IMR-90 (cell line): Measurements from ENCODE around the gene FBXO9. TPM values are rescaled to one million over a fixed set of nuclear protein-coding genes. Genes with fewer than 3 reads are reported as not detected.

Experiments
- ATAC-seq: fragments of 200-7000 bp; cut with Tn5 transposase; 2 replicates; pipeline ENCODE4 v1.9.1; 2020; ENCODE audit warnings: low read depth, mild to moderate bottlenecking, moderate library complexity
- BruUV-seq: library from RNA; stranded (reverse); fragments of 400-500 nt; replicated peaks from 2 replicates; lab custom pipeline; 2021; lab: Mats Ljungman, UMichigan
- CTCF ChIA-PET: fragments of 300-600 bp; formaldehyde crosslinking; extraction: SDS; loops from one replicate; lab custom pipeline; 2021; ENCODE audit warnings: antibody characterized with exemption; lab: Yijun Ruan, JAX
- POLR2A ChIA-PET: fragments of 300-600 bp; sonication (Branson Sonifier 250); formaldehyde crosslinking; loops from one replicate; lab custom pipeline; 2022; ENCODE audit warnings: antibody characterized with exemption; ENCODE audit not compliant: unreplicated experiment; lab: Charles Lee
- DNase-seq: peaks from one replicate; pipeline ENCODE4 v3.0.0; 2013
- H2AFZ ChIP-seq: replicated peaks from 2 replicates; pipeline ENCODE3; 2013; ENCODE audit warnings: low read length, mild to moderate bottlenecking; ENCODE audit not compliant: poor library complexity
- H2AK5ac ChIP-seq: 2 replicates; pipeline ENCODE4 v1.6.1; 2013; ENCODE audit warnings: low read depth, low read length, inconsistent platforms
- H2AK9ac ChIP-seq: replicated peaks from 2 replicates; pipeline ENCODE3; 2013; ENCODE audit warnings: mild to moderate bottlenecking, low read depth, low read length, moderate library complexity; ENCODE audit not compliant: poor library complexity
- H2BK120ac ChIP-seq: 2 replicates; pipeline ENCODE4 v1.6.1; 2013; ENCODE audit warnings: low read depth, low read length, inconsistent platforms
- H2BK15ac ChIP-seq: 3 replicates; pipeline ENCODE4 v1.6.1; 2013; ENCODE audit warnings: low read depth, low read length, inconsistent platforms
- H2BK20ac ChIP-seq: 2 replicates; pipeline ENCODE4 v1.6.1; 2013; ENCODE audit warnings: low read depth, mild to moderate bottlenecking, inconsistent platforms, low read length, moderate library complexity
- H2BK5ac ChIP-seq: 2 replicates; pipeline ENCODE4 v1.6.1; 2013; ENCODE audit warnings: mild to moderate bottlenecking, low read depth, low read length, inconsistent platforms; ENCODE audit not compliant: poor library complexity, severe bottlenecking
- H3K14ac ChIP-seq: replicated peaks from 2 replicates; pipeline ENCODE4 v1.6.1; 2013; ENCODE audit warnings: low read depth, low read length, inconsistent platforms
- H3K18ac ChIP-seq: 2 replicates; pipeline ENCODE4 v1.6.1; 2013; ENCODE audit warnings: low read depth, low read length, control low read depth
- H3K23ac ChIP-seq: 2 replicates; pipeline ENCODE4 v1.6.1; 2013; ENCODE audit warnings: low read depth, low read length, inconsistent platforms
- H3K27ac ChIP-seq: 2 replicates; pipeline ENCODE4 v1.5.1; 2013; ENCODE audit warnings: mild to moderate bottlenecking, control low read depth, low read length; ENCODE audit not compliant: insufficient read depth
- H3K27me3 ChIP-seq: 2 replicates; pipeline ENCODE4 v1.6.1; 2013; ENCODE audit warnings: low read length; ENCODE audit not compliant: control insufficient read depth, insufficient read depth
- H3K36me3 ChIP-seq: 2 replicates; pipeline ENCODE4 v1.6.1; 2013; ENCODE audit warnings: low read length, mixed read lengths; ENCODE audit not compliant: control insufficient read depth, insufficient read depth
- H3K4ac ChIP-seq: 2 replicates; pipeline ENCODE4 v1.6.1; 2013; ENCODE audit warnings: low read depth, low read length, inconsistent platforms
- H3K4me1 ChIP-seq: 2 replicates; pipeline ENCODE4 v1.6.1; 2013; ENCODE audit warnings: low read length, mixed read lengths; ENCODE audit not compliant: control insufficient read depth, insufficient read depth
- H3K4me2 ChIP-seq: 2 replicates; pipeline ENCODE4 v1.6.1; 2013; ENCODE audit warnings: low read depth, mild to moderate bottlenecking, control low read depth, low read length, moderate library complexity
- H3K4me3 ChIP-seq: 2 replicates; pipeline ENCODE4 v1.5.1; 2013; ENCODE audit warnings: low read depth, mild to moderate bottlenecking, control low read depth, low read length, moderate library complexity; ENCODE audit not compliant: insufficient read depth
- H3K56ac ChIP-seq: 2 replicates; pipeline ENCODE4 v1.6.1; 2013; ENCODE audit warnings: low read length, inconsistent platforms; ENCODE audit not compliant: insufficient read depth; ENCODE audit errors: extremely low read depth
- H3K79me1 ChIP-seq, 2 experiments: 2 replicates each; pipeline ENCODE4 v1.6.1; 2013; ENCODE audit warnings: low read length in 2 of 2, inconsistent platforms in 1 of 2, low read depth in 1 of 2
- H3K9ac ChIP-seq: 2 replicates; pipeline ENCODE4 v1.6.1; 2013; ENCODE audit warnings: low read depth, low read length, control low read depth
- H3K9me1 ChIP-seq: 2 replicates; pipeline ENCODE4 v1.6.1; 2013; ENCODE audit warnings: low read length, inconsistent platforms; ENCODE audit not compliant: insufficient read depth
- H3K9me3 ChIP-seq: 2 replicates; pipeline ENCODE4 v1.6.1; 2013; ENCODE audit warnings: low read length; ENCODE audit not compliant: control insufficient read depth, insufficient read depth
- H4K20me1 ChIP-seq: 2 replicates; pipeline ENCODE4 v1.6.1; 2013; ENCODE audit warnings: low read length, inconsistent platforms; ENCODE audit not compliant: insufficient read depth
- H4K5ac ChIP-seq: 2 replicates; pipeline ENCODE4 v1.6.1; 2013; ENCODE audit warnings: mild to moderate bottlenecking, low read depth, low read length, control low read depth
- H4K8ac ChIP-seq, 2 experiments: 2 replicates each; pipeline ENCODE4 v1.6.1; 2013; ENCODE audit warnings: low read depth in 2 of 2, low read length in 2 of 2, control low read depth in 1 of 2, inconsistent platforms in 1 of 2
- H4K91ac ChIP-seq: 2 replicates; pipeline ENCODE4 v1.6.1; 2013; ENCODE audit warnings: low read depth, low read length, inconsistent platforms; ENCODE audit not compliant: insufficient read depth
- MAFK ChIP-seq: IDR thresholded peaks from 2 replicates; pipeline ENCODE4 v1.6.1; 2012; ENCODE audit warnings: low read depth, low read length, improper control_type of control experiment
- MXI1 ChIP-seq: IDR thresholded peaks from 2 replicates; pipeline ENCODE4 v1.6.1; 2012; ENCODE audit warnings: low read depth, mild to moderate bottlenecking, low read length, moderate library complexity, borderline replicate concordance
- WGBS, 2 experiments: methylation state at CpG; one replicate each; pipeline versions ENCODE4 v1.1.5 to v1.1.7; 2013; ENCODE audit warnings: missing lambda C conversion rate in 2 of 2; ENCODE audit not compliant: insufficient read length in 1 of 2; ENCODE audit errors: extremely low coverage in 2 of 2; 5-methylcytosine and 5-hydroxymethylcytosine counted together
- dilution Hi-C: fragments of 300-500 bp; cut with HindIII; formaldehyde crosslinking; loops from one replicate; pipeline ENCODE4 v1.14.3; 2018; ENCODE audit warnings: low sequenced_read_pairs; ENCODE audit not compliant: unreplicated experiment
- in situ Hi-C: fragments of 300-500 bp; cut with MboI; formaldehyde crosslinking; loops from 3 replicates; pipeline ENCODE4 v1.14.3; 2019; ENCODE audit warnings: low sequenced_read_pairs, inconsistent platforms, mixed read lengths
- intact Hi-C: fragments of 100-400 bp; cut with micrococcal nuclease; formaldehyde crosslinking; loops from 2 replicates; pipeline ENCODE4 v1.10.0; 2022
- polyA plus RNA-seq, 3 experiments: library from polyadenylated mRNA; depleted of rRNA; stranded (reverse); fragments of >200 nt; gene quantifications; 2 replicates each; pipeline ENCODE4 v1.2.3, GENCODE V29; 2012; ENCODE audit warnings: low replicate concordance in 1 of 3
- total RNA-seq: library from RNA; depleted of rRNA; stranded (reverse); fragments of >200 nt; gene quantifications from 2 replicates; pipeline ENCODE4 v1.2.3, GENCODE V29; 2012

Gene FBXO9
- total and polyA plus RNA-seq, 2 of the 4 experiments (the other 2 are of a cell fraction), result 49.6 to 65.9 TPM

DNA sequence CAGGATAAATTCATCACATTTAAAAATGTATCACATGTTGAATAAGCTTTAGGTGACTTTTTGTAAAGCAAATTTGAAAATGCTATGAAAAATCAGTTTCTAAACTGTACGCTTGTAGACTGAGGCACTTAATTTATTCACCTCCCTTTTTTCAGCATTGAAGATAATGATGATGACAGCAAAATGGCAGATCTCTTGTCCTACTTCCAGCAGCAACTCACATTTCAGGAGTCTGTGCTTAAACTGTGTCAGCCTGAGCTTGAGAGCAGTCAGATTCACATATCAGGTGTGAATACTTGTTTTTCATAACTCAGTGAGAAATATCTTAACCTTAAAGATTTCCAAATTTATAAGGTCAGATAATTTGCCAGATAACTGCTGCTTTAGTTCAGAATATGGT is 15.6 kb downstream of the FBXO9 start:
- Histone ChIP-seq H3K9ac (no peak overlapping the region), H3K4me1 (no peaks in the 10 kb centered on the region), H3K4ac (no peak overlapping the region), H3K27ac (no peak overlapping the region), H2BK5ac (no peak overlapping the region), H3K14ac (no peak overlapping the region), H4K8ac (no peak overlapping the region), H3K79me1 (no peaks in the 10 kb centered on the region; a peak in 1 of 4 replicates), H2BK15ac (no peak overlapping the region), H3K23ac (no peak overlapping the region), H2AK9ac (no peak overlapping the region), H2AFZ (no peak overlapping the region), H3K27me3 (no peaks in the 10 kb centered on the region), H3K9me3 (no peaks in the 10 kb centered on the region), H3K18ac (no peak overlapping the region), H3K36me3 (peaks cover 31% of the 10 kb centered on the region), H2BK20ac (no peak overlapping the region), H3K4me3 (no peak overlapping the region), H2AK5ac (no peak overlapping the region), H3K4me2 (no peak overlapping the region), H2BK120ac (no peak overlapping the region), H4K91ac (no peak overlapping the region), H4K20me1 (no peaks in the 10 kb centered on the region), H3K56ac (no peak overlapping the region), H3K9me1 (no peaks in the 10 kb centered on the region; the same call in 1 of the 2 replicates), H4K5ac (no peak overlapping the region)
- ATAC-seq, result no peak
- BruUV-seq, result no TSS peak
- no peak for DNase-seq
- ChIA-PET CTCF (no interaction called here), POLR2A (no interaction called here)
- WGBS, 2 experiments, result no CpG with 5 or more reads among the region's 1 CpG
- in situ Hi-C loops (no loop called here), dilution Hi-C loops (no loop called here), intact Hi-C loops (no loop called here)
- peak; percentile 47 for TF ChIP-seq MAFK
- no peak for TF ChIP-seq MXI1
